DMS114 treated with DMSO at 0.1 percent for 48 hours (cell line): ENCODE data around the gene HINFP.
"Not testable (repeated sequence)": the region's sequence is repeated elsewhere in the genome, so short reads cannot be mapped to it uniquely, and the experiment has no call there.

Source experiments
- DNase-seq: peaks from one replicate; lab custom pipeline; 2025; ENCODE audit not compliant: unreplicated experiment; lab: John Stamatoyannopoulos, UW

Gene HINFP

DNA sequence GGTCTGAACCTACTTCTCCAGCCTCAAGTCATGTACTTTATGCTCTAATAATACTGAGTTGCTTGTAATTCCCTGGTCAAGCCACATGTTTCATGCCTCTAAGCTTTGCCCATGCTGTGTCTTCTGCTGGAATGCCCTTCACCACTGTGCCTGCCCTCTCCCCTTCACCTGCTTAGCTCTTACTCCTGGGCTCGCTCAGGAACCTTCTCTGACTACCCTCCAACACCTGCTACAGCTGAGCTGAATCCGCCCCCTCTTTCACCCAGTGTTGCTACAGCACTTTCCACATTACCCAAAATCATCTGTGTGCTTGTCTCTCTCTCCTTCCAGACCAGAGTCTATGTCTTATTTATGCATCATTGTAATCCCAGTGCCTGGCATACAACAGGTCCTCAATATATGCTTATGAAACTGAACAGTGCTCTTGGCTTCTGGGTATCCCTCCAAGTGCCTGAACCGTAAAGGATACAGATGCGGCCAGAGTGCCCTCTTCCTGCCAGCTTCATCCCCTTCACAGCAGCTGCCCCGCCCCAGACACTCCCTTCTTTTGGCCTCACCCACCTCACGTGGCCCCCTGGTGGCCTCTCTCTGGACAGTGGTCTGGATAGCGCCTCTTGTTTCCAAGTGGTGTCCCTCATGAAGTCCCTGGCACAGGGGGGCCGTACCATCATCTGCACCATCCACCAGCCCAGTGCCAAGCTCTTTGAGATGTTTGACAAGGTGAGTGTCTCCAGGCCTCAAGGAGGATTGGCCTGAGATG, 34.5 kb downstream of the HINFP start:
- DNase-seq, result no peak

GRCh38 chr11:119156496-119156895, 35.1 kb downstream of the HINFP start:
- no peak for DNase-seq

DNA sequence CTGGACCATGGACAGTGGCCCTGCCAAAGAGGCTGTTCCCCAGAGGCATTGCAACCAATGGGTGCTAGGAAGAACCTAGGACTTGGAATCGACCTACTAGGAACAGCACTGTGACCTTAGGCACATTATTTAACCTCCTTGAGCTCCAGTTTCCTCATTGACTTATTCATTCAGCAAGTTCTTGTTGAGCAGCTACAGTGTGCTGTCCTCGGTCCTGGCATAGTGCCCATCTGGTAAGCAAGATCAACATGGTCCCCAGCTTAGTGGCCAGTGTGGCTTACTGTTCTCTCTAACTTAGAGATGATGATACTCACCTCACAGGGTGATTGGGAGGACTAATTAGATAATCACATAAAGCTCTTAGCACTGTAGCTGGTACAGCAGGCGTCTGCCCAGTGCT, 35.7 kb downstream of the HINFP start:
- no peak for DNase-seq

DNA sequence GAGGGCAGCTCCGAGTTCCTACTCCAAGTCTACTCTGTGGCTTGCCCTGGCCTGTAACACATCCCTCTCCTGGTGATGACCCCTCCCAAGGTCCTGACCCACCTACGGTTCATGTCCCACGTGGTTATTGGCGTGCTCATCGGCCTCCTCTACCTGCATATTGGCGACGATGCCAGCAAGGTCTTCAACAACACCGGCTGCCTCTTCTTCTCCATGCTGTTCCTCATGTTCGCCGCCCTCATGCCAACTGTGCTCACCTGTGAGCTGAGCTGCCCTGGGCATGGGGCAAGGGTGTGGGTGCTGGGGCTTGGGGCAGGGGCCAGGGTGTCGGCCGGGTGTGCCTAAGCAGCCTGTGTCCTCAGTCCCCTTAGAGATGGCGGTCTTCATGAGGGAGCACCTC, 37.1 kb downstream of the HINFP start:
- no peak for DNase-seq

DNA sequence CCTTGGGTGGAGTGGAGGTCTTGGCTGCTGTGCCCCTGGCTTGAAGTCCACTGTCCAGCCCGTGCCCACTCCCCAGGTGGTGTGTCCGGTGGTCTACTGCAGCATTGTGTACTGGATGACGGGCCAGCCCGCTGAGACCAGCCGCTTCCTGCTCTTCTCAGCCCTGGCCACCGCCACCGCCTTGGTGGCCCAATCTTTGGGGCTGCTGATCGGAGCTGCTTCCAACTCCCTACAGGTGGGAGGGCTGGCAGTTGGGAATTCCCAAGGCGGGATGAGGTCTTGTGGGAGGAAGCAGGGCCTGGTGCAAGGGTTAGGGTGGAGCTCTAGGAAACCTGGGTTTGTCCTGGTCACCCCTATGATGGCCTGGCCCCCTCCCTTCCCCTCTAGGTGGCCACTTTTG, 38.8 kb downstream of the HINFP start:
- DNase-seq, result no peak

GRCh38 chr11:119161871-119162270, 40.5 kb downstream of the HINFP start:
- DNase-seq, result no peak

DNA sequence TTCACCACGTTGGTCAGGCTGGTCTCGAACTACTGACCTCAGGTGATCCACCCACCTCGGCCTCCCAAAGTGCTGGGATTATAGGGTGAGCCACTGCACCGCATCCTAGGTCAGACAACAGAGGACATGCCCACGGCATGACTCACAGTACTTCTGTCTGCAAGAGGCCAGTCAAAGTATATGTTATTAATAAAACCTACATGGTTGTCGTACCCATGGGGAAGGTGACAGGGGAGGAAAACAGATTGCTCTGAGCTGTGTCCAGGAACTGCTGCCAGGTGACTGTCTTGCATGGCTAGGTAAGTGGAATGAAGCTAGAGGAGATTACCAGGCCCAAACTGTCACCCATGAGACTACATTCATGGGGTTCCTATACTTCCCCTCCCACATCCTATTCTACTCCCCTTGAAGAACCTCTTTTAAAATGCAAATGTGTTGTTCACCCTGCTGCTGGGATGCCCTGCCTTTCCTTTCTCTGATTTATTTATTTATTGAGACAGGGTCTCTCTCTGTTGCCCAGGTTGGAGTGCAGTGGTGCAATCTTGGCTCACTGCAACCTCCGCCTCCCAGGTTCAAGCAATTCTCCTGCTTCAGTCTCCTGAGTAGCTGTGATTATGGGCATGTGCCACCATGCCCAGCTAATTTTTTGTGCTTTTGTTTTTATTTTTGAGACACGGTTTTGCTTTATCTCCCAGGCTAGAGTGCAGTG, 45.1 kb downstream of the HINFP start:
- DNase-seq, result no peak

DNA sequence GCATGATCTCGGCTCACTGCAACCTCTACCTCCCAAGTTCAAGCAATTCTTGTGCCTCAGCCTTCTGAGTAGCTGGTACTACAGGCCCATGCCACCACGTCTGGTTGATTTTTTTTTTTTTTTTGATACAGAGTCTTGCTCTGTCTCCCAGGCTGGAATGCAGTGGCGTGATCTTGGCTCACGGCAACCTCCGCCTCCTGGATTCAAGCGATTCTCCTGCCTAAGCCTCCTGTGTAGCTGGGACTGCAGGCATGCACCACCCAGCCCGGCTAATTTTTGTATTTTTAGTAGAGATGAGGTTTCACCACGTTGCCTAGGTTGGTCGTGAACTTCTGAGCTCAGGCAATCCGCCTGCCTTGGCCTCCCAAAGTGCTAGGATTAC, 45.7 kb downstream of the HINFP start:
- not testable (repeated sequence) for DNase-seq

- no peak for DNase-seq
Observed at GRCh38 chr11:119167933-119168332, 46.6 kb downstream of the HINFP start.

- no peak for DNase-seq
Observed at GRCh38 chr11:119168471-119169281, 47.3 kb downstream of the HINFP start, which contains the start of gene NLRX1. NLRX1 (plus strand) TSS chr11:119168725; CDS start chr11:119171404, 2,679 bp downstream.

- DNase-seq, result no peak
Observed at GRCh38 chr11:119169282-119169719, 47.9 kb downstream of the HINFP start.

DNA sequence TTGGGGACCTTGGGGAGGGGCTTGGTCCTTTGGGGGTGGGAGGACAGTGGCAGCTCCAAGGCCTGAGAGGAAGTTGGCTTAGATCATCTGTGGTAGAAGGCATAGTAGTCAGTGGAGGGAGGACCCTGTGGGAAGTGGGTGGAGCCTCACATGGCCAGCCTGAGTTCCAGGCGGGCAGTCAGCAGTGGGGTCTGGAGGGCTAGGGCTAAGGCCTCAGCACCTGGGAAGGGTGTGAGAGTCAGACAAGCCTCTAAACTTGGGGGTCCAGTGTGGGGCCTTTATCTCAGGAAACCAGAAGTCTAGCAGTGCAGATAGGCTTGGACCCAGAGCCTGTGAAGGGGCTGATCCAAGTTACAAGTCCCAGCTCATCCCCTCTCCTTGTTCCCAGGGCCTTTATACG, 51.1 kb downstream of the HINFP start:
- no peak for DNase-seq

DNA sequence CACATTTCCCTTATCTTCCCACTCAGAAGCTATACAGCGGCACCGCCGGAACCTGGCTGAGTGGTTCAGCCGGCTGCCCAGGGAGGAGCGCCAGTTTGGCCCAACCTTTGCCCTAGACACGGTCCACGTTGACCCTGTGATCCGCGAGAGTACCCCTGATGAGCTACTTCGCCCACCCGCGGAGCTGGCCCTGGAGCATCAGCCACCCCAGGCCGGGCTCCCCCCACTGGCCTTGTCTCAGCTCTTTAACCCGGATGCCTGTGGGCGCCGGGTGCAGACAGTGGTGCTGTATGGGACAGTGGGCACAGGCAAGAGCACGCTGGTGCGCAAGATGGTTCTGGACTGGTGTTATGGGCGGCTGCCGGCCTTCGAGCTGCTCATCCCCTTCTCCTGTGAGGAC, 52.1 kb downstream of the HINFP start:
- DNase-seq, result no peak

DNA sequence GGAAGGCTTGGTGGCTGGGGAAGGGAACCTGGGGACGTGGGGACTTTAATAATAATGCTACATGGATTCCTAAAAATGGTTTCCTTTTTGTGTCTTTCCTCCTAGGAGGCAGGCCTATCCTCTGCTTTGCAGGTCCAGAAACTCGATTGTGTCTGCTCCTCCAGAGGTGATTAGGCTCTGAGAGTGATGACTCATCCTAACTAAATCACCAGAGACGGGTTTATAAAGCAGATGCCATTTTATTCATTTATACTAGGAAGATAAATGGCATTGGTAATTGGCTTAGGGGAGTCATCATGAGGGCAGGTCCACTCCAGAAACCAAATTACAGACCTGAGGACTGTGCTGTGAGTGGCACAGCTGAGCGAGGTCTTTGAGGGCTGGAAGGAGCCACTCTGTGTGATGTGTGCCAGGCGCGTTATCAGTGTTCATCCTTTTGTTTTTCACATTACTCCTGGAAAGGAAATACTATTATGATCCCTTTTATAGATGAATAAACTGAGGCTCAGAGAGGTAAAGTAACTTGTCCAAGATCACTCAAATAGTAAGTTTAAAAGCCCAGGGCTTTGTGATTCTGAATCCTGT, 54.2 kb downstream of the HINFP start:
- no peak for DNase-seq

- DNase-seq, result no peak
Observed at GRCh38 chr11:119178166-119178680, 56.8 kb downstream of the HINFP start.

GRCh38 chr11:119179342-119179741, 58.0 kb downstream of the HINFP start:
- DNase-seq, result no peak

- no peak for DNase-seq
Observed at GRCh38 chr11:119179983-119180382, 58.6 kb downstream of the HINFP start.

GRCh38 chr11:119180729-119181676, 59.6 kb downstream of the HINFP start:
- DNase-seq, result no peak

GRCh38 chr11:119181677-119182412, 60.5 kb downstream of the HINFP start:
- DNase-seq, result no peak
